A549 (cell line): ENCODE data around the gene GPANK1. TPM values are rescaled to one million over a fixed set of nuclear protein-coding genes. Genes with fewer than 3 reads are reported as not detected.

ENCODE experiments used
- ATAC-seq, 2 experiments: fragments of 200-7000 bp in 1 of 2; fragments of >200 bp in 1 of 2; cut with Nextera tagmentation in 1 of 2; cut with Tn5 transposase in 1 of 2; 3 replicates each; pipeline versions ENCODE4 v1.8.0 to v1.9.1; 2018 to 2020; ENCODE audit warnings: mild to moderate bottlenecking in 1 of 2, moderate library complexity in 1 of 2
- CTCF ChIA-PET: fragments of 300-600 bp; sonication (Branson Sonifier 250); formaldehyde crosslinking; extraction: SDS; loops from one replicate; lab custom pipeline; 2021; ENCODE audit warnings: antibody characterized with exemption, inconsistent platforms; lab: Yijun Ruan, JAX
- POLR2A ChIA-PET: fragments of 350-600 bp; formaldehyde crosslinking; extraction: SDS; loops from one replicate; lab custom pipeline; 2021; ENCODE audit warnings: antibody characterized with exemption, inconsistent platforms; lab: Yijun Ruan, JAX
- DNase-seq, 2 experiments: peaks; one replicate each; pipeline versions ENCODE4 v3.0.0 to v3.0.0-alpha.2; 2011 to 2016; ENCODE audit warnings: low read depth in 1 of 2, low spot score in 1 of 2
- FAIRE-seq: peaks from 2 replicates; lab custom pipeline; 2011; peaks lifted over from hg19 to GRCh38; lab: Jason Lieb, UNC
- H3K27ac ChIP-seq, 2 experiments: fragments of >200 bp; sonication (Bioruptor Twin); formaldehyde crosslinking; 3 replicates each; pipeline ENCODE4 v1.5.1; 2016 to 2017
- H3K4me1 ChIP-seq: fragments of >200 bp; sonication (Bioruptor Twin); formaldehyde crosslinking; 3 replicates; pipeline ENCODE4 v1.6.1; 2016
- H3K4me2 ChIP-seq: fragments of >200 bp; sonication (Bioruptor Twin); formaldehyde crosslinking; 3 replicates; pipeline ENCODE4 v1.6.1; 2016
- H3K4me3 ChIP-seq: fragments of >200 bp; sonication (Bioruptor Twin); formaldehyde crosslinking; 3 replicates; pipeline ENCODE4 v1.5.1; 2016
- H3K9me3 ChIP-seq: fragments of >200 bp; sonication (Bioruptor Twin); formaldehyde crosslinking; 3 replicates; pipeline ENCODE4 v1.6.1; 2016
- CBX8 ChIP-seq: fragments of 200-600 bp; sonication (generic); IDR thresholded peaks from 2 replicates; pipeline ENCODE4 v1.6.1; 2016
- ESRRA ChIP-seq: fragments of 150-350 bp; IDR thresholded peaks from 2 replicates; pipeline ENCODE4 v1.6.1; 2014; ENCODE audit warnings: mild to moderate bottlenecking, low read length, borderline replicate concordance
- FOSB ChIP-seq: fragments of 250-450 bp; sonication (Bioruptor Pico); IDR thresholded peaks from 2 replicates; pipeline ENCODE4 v1.5.0; 2020; ENCODE audit warnings: mild to moderate bottlenecking, moderate library complexity
- FOSL2 ChIP-seq, 2 experiments: fragments of 450-650 bp in 1 of 2; fragments of >200 bp in 1 of 2; sonication (Bioruptor Twin) in 1 of 2; formaldehyde crosslinking; IDR thresholded peaks; 2 replicates each; pipeline versions ENCODE4 v1.5.0 to v1.6.1; 2016 to 2020; ENCODE audit warnings: mild to moderate bottlenecking in 1 of 2, moderate library complexity in 1 of 2
- GATA3 ChIP-seq: IDR thresholded peaks from 2 replicates; pipeline ENCODE4 v1.6.1; 2012; ENCODE audit warnings: borderline replicate concordance
- HEYL ChIP-seq: fragments of 250-450 bp; sonication (Bioruptor Pico); IDR thresholded peaks from 2 replicates; pipeline ENCODE4 v1.8.0; 2021; ENCODE audit warnings: mild to moderate bottlenecking, moderate library complexity
- HOXB5 ChIP-seq: fragments of 250-450 bp; sonication (Bioruptor Pico); IDR thresholded peaks from 2 replicates; pipeline ENCODE4 v1.5.0; 2020; ENCODE audit warnings: mild to moderate bottlenecking, moderate library complexity
- JUNB ChIP-seq: fragments of >200 bp; sonication (Bioruptor Twin); formaldehyde crosslinking; IDR thresholded peaks from 2 replicates; pipeline ENCODE4 v1.6.1; 2016
- KDM1A ChIP-seq: fragments of 200-600 bp; sonication (generic); IDR thresholded peaks from 2 replicates; pipeline ENCODE4 v1.6.1; 2016; ENCODE audit warnings: low read depth, mild to moderate bottlenecking
- NFE2L2 ChIP-seq: fragments of 150-350 bp; conservative IDR thresholded peaks from 2 replicates; pipeline ENCODE4 v1.6.1; 2014; ENCODE audit warnings: low read length
- NR3C1 ChIP-seq: fragments of >200 bp; sonication (Bioruptor Twin); formaldehyde crosslinking; IDR thresholded peaks from 3 replicates; pipeline ENCODE4 v1.6.1; 2017
- PHF8 ChIP-seq: fragments of 200-600 bp; sonication (generic); IDR thresholded peaks from 2 replicates; pipeline ENCODE4 v1.6.1; 2016; ENCODE audit warnings: low read depth, mild to moderate bottlenecking, antibody characterized with exemption, moderate library complexity, borderline replicate concordance
- POLR2A ChIP-seq: IDR thresholded peaks from 2 replicates; pipeline ENCODE4 v1.6.1; 2012; ENCODE audit warnings: mild to moderate bottlenecking, low read length
- RCOR1 ChIP-seq: fragments of 150-350 bp; IDR thresholded peaks from 2 replicates; pipeline ENCODE4 v1.6.1; 2014; ENCODE audit warnings: antibody characterized with exemption, low read length, low read depth
- RFX5 ChIP-seq: fragments of 450-650 bp; IDR thresholded peaks from 2 replicates; pipeline ENCODE4 v1.7.1; 2014; ENCODE audit warnings: antibody characterized with exemption, mild to moderate bottlenecking, moderate library complexity
- TFCP2L1 ChIP-seq: fragments of 250-450 bp; sonication (Bioruptor Pico); IDR thresholded peaks from 2 replicates; pipeline ENCODE4 v1.5.0; 2021; ENCODE audit warnings: mild to moderate bottlenecking
- TP53 ChIP-seq: fragments of 250-450 bp; sonication (Bioruptor Pico); IDR thresholded peaks from 2 replicates; pipeline ENCODE4 v1.5.0; 2021; ENCODE audit warnings: mild to moderate bottlenecking, moderate library complexity
- ZFP36 ChIP-seq: fragments of 450-650 bp; IDR thresholded peaks from 2 replicates; pipeline ENCODE4 v1.6.1; 2014; ENCODE audit warnings: borderline replicate concordance; ENCODE audit not compliant: partially characterized antibody
- WGBS: methylation state at CpG from one replicate; pipeline ENCODE4 v1.1.6; 2017; ENCODE audit errors: missing lambda C conversion rate; 5-methylcytosine and 5-hydroxymethylcytosine counted together
- polyA plus RNA-seq, 4 experiments: library from polyadenylated mRNA; depleted of rRNA in 3 of 4; stranded (reverse); fragments of >200 nt; fragmentation: RNase III in 1 of 4; extraction: RNeasy Plus Mini Kit Qiagen cat#74134 plus additional on column Dnase treatment in 1 of 4; gene quantifications; 2 replicates in 3 of 4; 3 replicates in 1 of 4; pipeline ENCODE4 v1.2.3, GENCODE V29; 2011 to 2017
- TF ChIP-seq, protein P1 (sequence below): fragments of 250-450 bp; sonication (Bioruptor Pico); IDR thresholded peaks from 2 replicates; pipeline ENCODE4 v1.5.0; 2020; ENCODE audit warnings: low read depth, mild to moderate bottlenecking, moderate library complexity
- TF ChIP-seq, protein P2 (sequence below): fragments of >200 bp; sonication (Bioruptor Twin); formaldehyde crosslinking; IDR thresholded peaks from 3 replicates; pipeline ENCODE4 v1.6.1; 2016
- TF ChIP-seq, protein P3 (sequence below): fragments of >200 bp; sonication (Bioruptor Twin); formaldehyde crosslinking; IDR thresholded peaks from 3 replicates; pipeline ENCODE4 v1.5.1; 2016

The GPANK1 gene
- polyA plus RNA-seq, 2 of the 4 experiments (the other 2 are of a cell fraction) = 11.0 TPM

DNA sequence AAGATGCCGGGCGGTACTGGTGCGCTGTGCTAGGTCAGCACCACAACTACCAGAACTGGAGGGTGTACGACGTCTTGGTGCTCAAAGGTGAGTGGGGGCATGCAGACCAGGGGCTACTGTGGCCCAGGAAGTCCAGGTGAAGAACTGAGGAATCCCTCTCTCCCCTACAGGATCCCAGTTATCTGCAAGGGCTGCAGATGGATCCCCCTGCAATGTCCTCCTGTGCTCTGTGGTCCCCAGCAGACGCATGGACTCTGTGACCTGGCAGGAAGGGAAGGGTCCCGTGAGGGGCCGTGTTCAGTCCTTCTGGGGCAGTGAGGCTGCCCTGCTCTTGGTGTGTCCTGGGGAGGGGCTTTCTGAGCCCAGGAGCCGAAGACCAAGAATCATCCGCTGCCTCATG, 42.9 kb upstream of the GPANK1 start (continued):
- TF ChIP-seq, protein P1, sequence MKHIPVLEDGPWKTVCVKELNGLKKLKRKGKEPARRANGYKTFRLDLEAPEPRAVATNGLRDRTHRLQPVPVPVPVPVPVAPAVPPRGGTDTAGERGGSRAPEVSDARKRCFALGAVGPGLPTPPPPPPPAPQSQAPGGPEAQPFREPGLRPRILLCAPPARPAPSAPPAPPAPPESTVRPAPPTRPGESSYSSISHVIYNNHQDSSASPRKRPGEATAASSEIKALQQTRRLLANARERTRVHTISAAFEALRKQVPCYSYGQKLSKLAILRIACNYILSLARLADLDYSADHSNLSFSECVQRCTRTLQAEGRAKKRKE (CRISPR knock-in tag) = no peak
- TF ChIP-seq ZFP36 = no peak

DNA sequence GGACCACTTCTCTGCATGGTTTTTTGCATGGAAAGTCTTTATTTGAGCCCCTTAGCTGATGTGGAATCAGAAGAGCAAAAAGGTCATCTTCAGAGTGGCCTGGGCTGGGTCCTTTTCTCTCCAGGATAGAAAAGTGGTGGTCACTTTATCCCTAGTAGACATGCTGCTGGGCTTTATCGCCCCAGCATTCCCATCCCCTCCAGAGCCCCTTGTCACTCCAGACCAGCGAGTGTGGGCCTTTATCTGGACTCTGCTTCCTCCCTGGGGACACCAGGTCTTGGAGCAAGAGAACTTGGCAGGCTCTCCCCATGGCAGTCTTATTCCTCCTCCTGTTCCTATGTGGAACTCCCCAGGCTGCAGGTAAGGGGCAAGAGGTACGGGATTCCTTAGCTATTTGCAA, 41.8 kb upstream of the GPANK1 start, which contains the start of gene LY6G6F:
Gene LY6G6F (plus strand): TSS at position 268 of the 400 bp plus-strand sequence. CDS start 41 bp downstream, at position 309.
- WGBS = 57% methylated on average over 3 of the region's 3 CpGs
- no peak for ATAC-seq
- no peak for TF ChIP-seq CBX8
- TF ChIP-seq POLR2A = no peak
- TF ChIP-seq RFX5 = no peak
- TF ChIP-seq KDM1A = no peak
- TF ChIP-seq RCOR1 = no peak
- TF ChIP-seq, protein P2, sequence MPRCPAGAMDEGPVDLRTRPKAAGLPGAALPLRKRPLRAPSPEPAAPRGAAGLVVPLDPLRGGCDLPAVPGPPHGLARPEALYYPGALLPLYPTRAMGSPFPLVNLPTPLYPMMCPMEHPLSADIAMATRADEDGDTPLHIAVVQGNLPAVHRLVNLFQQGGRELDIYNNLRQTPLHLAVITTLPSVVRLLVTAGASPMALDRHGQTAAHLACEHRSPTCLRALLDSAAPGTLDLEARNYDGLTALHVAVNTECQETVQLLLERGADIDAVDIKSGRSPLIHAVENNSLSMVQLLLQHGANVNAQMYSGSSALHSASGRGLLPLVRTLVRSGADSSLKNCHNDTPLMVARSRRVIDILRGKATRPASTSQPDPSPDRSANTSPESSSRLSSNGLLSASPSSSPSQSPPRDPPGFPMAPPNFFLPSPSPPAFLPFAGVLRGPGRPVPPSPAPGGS = no peak
- no peak for TF ChIP-seq TP53 (CRISPR knock-in tag)
- no peak for TF ChIP-seq HEYL (CRISPR knock-in tag)
- no peak for TF ChIP-seq NR3C1
- TF ChIP-seq PHF8 = no peak
- TF ChIP-seq HOXB5 = no peak
- no peak for TF ChIP-seq NFE2L2
- TF ChIP-seq ESRRA = no peak
- TF ChIP-seq TFCP2L1 (CRISPR knock-in tag) = no peak
- no peak for TF ChIP-seq FOSB
- TF ChIP-seq, all 56 proteins: peak for 0
- POLR2A ChIA-PET = interaction anchor here (1.2 kb wide), 1 partner anchor 121 kb away, joined by 3 read pairs; the partner anchor contains the start of gene HSPA1B
- DNase-seq (no peak), FAIRE-seq (no peak)
- Histone ChIP-seq H3K4me2 (no peak within 1 kb of the TSS), H3K9me3 (no peaks in the 10 kb centered on the region), H3K27ac (no peak within 1 kb of the TSS), H3K4me3 (no peak within 1 kb of the TSS), H3K4me1 (peaks cover 7% of the 10 kb centered on the region; the same call in 1 of the 3 replicates)
- CTCF ChIA-PET = interaction anchor here (0.6 kb wide), 1 partner anchor 25 kb away, joined by 4 read pairs; the partner anchor contains the start of gene LY6G5C

DNA sequence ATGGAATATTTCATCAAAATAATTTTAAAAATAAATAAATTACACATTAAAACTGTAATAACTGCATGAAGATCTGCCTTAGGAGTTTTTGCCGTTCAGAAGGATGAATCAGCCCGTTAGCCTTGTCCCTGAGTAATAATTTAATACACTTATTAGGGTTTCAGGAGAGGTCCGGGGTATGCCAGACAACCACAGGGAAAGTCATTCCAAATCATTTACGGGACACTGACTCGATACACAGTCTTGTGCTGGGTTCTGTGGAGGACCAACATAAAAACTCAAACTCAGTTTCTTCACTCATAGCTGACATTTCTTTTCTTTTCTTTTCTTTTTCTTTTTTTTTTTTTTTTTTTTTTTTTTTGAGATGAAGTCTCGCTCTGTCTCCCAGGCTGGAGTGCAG, 41.1 kb upstream of the GPANK1 start:
- peaks cover 11% of the 10 kb centered on the region; the same call in 2 of the 3 replicates for H3K4me1 ChIP-seq
- no peak overlapping the region for H3K4me3 ChIP-seq
- ATAC-seq (no peak), FAIRE-seq (no peak), DNase-seq (no peak)
- no peak for TF ChIP-seq JUNB
- TF ChIP-seq, protein P3, sequence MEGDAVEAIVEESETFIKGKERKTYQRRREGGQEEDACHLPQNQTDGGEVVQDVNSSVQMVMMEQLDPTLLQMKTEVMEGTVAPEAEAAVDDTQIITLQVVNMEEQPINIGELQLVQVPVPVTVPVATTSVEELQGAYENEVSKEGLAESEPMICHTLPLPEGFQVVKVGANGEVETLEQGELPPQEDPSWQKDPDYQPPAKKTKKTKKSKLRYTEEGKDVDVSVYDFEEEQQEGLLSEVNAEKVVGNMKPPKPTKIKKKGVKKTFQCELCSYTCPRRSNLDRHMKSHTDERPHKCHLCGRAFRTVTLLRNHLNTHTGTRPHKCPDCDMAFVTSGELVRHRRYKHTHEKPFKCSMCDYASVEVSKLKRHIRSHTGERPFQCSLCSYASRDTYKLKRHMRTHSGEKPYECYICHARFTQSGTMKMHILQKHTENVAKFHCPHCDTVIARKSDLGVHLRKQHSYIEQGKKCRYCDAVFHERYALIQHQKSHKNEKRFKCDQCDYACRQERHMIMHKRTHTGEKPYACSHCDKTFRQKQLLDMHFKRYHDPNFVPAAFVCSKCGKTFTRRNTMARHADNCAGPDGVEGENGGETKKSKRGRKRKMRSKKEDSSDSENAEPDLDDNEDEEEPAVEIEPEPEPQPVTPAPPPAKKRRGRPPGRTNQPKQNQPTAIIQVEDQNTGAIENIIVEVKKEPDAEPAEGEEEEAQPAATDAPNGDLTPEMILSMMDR = no peak
- TF ChIP-seq GATA3 = no peak
- TF ChIP-seq FOSL2 (IDR thresholded peaks at IDR 0.05) = no peak
- no peak for TF ChIP-seq FOSL2 (CRISPR knock-in tag; IDR thresholded peaks at IDR 0.05)
- no peak overlapping the region for H3K4me2 ChIP-seq
- H3K9me3 ChIP-seq = no peaks in the 10 kb centered on the region
- no peak overlapping the region for H3K27ac ChIP-seq
- WGBS = 66% methylated on average over 6 of the region's 6 CpGs
- ChIA-PET CTCF (interaction anchor here (0.6 kb wide), 1 partner anchor 25 kb away, joined by 4 read pairs; the partner anchor contains the start of gene LY6G5C), POLR2A (interaction anchor here (1.2 kb wide), 1 partner anchor 122 kb away, joined by 3 read pairs; the partner anchor contains the start of gene HSPA1B)
